Central memory CD4-positive, alpha-beta T cell (primary cell): Measurements from ENCODE around the gene OPALIN.

ENCODE experiments used
- DNase-seq: peaks from one replicate; pipeline ENCODE4 v3.0.0; 2022

OPALIN gene

GRCh38 chr10:96371356-96371755 lies 12.6 kb upstream of the OPALIN start:
- no peak for DNase-seq

- DNase-seq = peak; percentile 15
These were observed 11.9 kb upstream of the OPALIN start for GRCh38 chr10:96370584-96371157.

DNA sequence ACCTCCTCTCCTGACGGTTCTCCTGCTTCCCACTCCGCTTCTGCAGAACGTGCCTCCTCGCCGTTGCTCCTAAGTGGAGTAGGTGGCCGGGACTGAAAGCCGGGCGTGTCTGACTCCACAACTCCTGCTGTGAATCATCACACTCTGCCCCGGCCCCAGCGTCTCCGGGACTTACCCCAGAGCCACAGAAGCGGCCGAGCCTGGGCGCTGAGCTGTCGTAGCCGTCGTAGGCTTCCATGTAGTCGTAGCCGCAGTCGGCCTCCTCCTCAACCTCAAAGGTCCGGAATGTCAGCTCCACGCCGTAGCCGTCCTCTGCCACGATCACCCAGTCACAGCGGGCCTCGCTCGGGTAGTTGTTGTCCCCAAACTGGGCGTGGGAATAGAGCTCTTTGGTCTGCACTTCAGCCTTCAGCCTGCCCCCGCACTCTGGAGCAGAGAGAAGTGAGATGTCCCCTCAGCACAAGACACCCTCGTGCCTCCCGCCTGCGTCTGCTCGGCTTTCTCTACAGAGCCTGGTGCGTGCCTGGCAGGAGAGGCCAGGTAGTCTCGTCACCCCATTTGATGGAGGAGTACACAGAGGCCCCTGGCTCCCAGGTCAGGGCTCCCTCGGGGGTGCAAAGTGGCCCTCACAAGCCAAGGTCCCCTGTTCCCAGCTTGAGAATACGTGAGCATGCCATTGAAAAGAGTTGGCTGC lies 11.2 kb upstream of the OPALIN start:
- DNase-seq = no peak

- DNase-seq = no peak
These were observed 10.2 kb upstream of the OPALIN start for GRCh38 chr10:96368971-96369370.

DNA sequence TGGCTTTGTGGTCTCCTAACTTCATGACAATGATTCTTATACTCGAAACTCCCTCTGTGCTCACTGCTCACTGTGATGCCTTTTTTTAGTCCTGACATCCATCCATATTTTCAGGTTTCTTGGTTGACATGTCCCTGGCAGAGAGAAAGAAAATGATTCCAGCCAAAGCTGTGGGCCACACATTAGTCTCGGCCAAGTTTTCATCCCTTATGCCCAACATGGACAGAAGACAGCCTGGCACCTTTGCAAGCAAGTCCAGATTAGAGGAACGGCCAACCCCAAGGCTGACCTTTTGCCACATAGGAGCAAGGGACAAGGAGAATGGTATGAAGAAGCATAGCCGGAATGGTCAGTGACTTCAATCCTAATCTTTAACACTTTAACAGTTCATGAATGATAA lies 8.7 kb upstream of the OPALIN start:
- no peak for DNase-seq

GRCh38 chr10:96366508-96366907 lies 7.7 kb upstream of the OPALIN start:
- no peak for DNase-seq

GRCh38 chr10:96365571-96365970 lies 6.8 kb upstream of the OPALIN start:
- DNase-seq = no peak

DNA sequence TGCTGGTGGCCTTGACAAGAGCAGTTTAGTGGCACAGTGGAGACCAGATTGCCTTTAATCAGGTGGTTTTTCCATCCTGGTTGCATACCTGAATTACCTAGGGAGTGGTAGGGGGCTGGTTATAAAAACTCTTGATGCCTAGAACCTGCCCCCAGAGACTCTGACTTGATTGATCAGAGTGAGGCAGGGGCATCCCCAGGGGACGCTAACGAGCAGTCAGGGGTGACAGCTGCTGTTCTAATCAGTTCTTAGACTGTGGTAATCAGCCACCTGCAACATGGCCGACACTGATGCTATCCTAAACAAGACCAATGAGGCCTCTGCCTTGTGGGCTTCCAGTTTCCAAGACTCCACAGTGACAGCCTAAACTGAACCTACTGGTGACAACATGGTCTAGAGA lies 2.0 kb upstream of the OPALIN start:
- no peak for DNase-seq

DNA sequence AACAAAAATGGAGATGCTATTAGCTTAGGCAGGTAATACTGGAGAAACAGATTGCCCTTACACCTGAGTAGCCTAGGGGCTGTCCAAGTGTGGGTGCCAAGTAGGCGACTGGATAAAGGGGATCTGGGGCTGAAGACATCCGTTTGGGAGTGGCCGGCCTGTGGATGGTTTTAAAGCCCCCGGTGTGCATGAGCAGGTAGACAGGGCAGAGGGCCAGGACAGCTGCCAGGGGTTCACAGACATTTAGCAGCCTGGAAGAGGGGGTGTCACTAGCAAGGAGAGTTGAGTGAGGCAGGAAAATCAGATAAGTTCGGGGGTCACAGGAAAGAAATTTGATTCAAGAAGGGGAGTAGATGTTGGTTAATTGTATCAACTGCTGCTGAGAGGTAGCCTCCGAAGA lies 1.5 kb upstream of the OPALIN start:
- no peak for DNase-seq

DNA sequence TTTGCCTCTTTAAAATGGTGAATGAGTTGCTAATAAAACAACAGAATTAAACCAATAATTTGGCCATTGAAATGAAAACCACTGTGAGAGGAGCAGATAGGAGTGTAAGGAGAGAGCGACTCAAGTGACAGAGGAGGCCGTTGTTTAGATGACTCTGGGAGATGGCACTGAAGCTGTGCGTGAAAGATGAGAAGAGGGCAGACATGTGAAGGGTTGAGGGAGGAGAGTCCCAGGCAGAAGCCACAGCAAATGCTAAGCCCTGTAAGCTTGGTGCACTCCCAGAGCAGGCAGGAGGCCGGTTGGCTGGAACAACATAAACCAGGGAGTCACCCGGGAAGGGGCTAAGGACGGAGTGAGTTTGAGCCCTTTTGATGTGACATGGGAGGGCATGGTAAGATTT lies 814 bp upstream of the OPALIN start:
- no peak for DNase-seq

- DNase-seq = no peak
These were observed 1.7 kb downstream of the OPALIN start for GRCh38 chr10:96357038-96357620.

DNA sequence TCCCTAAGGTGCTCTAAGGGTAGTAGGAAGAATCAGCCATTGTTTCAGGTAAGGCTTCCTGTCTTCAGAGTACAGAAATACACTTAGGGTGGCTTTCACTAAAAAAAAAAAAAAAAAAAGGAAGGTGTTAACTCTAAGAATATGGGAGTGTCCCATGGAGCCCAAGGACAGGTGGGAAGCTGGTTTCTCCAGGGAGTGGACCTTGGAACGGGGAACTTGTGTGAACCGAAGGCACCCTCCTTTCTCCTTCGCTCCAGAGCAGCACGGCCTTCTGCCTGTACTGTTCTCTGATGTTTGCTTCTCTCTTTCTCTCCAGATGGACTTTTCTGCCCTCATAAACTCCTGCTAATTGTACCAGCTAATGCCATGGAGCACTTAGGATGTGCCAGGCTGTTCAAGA lies 6.2 kb downstream of the OPALIN start:
- no peak for DNase-seq

DNA sequence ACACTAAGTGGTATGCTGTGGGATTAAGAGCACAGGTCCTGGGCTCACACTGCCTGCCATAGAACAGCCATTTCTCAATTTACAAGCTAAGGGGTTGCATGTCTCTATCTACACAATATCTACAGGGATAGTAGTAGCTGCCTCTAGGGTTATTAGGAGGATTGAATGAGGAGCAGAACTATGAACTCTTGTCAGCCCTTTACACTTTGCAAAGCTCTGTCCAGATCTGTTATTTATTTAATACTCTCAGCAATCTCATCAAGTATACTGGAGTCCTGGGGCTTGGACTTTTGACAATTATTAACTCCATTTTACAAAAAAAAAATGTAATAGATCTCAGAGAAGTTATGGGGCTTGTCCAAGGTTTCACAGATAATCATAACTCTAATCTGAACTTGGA lies 6.8 kb downstream of the OPALIN start:
- DNase-seq = no peak

GRCh38 chr10:96346295-96346694 lies 12.5 kb downstream of the OPALIN start:
- DNase-seq = no peak

GRCh38 chr10:96345222-96345621 lies 13.6 kb downstream of the OPALIN start:
- DNase-seq = no peak

GRCh38 chr10:96344178-96344577 lies 14.6 kb downstream of the OPALIN start:
- DNase-seq = no peak

DNA sequence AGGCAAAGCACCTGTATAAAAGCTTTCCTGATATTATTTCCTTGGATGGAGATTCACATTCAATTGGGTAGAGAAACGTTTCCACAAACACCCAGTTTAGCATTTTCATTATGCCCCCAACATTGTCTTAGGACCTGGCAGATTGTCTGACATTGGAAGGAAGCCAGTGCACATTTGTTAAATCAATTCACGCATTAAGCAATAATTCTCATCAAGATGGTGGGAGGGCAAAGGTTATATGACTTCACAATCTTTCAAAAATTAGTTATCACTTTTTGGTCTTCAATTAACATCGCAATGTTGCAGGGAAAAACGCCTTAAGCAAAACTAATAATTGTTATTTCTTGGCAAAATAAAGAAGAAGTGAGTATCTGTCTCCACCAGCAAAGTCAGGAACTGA lies 16.4 kb downstream of the OPALIN start:
- DNase-seq = no peak

DNA sequence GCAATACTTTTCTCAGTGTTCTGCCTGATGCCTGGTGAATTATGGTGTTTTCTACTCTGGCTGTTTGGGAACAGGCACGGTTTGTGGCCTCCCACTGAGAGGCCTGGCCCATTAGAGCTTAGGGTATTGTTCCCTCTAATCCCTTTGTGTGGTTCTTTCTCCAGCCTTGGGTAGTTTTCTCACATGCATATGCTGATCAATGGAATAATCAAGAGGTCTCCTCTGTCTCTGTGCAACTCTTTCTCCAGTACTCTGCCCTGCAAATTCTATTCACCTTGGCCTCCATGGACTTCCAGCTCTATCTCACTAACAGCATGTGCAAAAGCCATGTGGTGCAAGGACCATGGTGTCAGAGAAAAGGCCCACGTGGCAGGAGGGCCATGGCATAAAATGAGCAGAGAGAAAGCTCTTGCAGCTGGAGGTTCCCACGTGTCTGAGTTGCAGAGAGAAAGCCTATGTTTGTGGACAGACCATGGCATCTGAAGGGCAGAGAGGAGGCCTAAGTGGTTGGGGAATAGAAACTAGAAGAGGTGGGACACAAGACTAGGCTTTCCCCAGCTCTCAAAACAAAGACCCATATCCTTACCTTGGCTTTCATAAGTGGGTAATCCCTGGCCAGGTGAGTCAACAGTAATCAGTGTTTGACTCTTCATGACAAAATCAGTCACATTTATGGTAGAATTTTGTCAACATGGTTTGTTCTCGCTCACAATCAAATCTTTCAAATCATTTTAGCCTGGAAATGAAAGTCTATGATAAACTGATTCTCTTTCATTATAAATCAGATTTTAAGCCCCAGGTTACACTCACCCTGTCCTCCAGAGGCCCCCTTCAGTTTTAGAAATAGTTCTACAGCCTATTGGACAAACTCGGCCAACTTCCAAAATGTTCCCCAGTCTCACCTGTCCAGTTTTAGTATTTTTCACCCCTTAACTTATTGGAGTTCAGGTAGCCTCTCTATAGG lies 17.3 kb downstream of the OPALIN start:
- DNase-seq = no peak

DNA sequence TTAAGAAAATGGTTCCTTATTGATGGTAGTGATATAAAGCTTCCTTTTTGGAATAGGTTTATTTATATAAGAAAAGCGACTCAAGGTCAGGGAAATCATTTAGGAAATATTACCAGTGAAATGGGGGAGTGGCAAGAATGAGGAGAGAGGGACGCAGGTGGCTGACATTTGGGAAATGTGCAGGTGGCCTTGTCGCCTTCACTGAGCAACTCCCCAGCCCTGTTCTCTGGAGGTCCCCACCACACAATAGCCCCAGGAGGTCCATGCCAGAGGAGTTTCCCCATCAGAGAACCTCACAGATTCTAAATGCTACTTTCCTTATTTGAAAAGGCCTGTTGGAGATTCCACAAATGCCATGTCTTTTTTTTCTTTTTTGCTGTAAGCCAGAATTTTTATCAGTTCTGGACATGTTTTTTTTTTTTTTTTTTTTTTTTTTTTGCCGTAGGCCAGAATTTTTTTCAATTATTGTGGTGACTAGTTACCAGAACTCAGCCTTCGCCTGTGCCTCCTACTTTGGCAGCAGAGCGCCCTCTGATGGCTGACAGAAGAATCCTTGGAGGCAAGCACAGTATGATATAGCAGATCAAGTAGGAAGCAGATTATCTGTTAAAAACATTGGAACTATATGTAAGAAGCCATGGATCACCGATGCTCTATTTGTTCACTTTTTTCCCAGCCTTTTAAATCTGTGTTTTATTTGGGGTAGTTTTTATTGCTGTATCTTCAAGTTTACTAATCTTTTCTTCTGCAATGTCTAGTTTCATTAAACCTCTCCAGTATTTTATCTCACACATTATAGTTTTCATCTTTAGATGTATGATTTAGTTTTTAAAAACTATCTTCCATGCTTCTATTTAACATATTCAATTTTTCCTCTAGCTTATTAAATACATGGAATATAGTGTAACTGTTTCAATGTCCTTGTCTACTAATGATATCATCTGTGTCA lies 18.6 kb downstream of the OPALIN start:
- peak; percentile 41 for DNase-seq

GRCh38 chr10:96339383-96339782 lies 19.4 kb downstream of the OPALIN start:
- DNase-seq = no peak

GRCh38 chr10:96338279-96338925 lies 20.4 kb downstream of the OPALIN start:
- DNase-seq = no peak

DNA sequence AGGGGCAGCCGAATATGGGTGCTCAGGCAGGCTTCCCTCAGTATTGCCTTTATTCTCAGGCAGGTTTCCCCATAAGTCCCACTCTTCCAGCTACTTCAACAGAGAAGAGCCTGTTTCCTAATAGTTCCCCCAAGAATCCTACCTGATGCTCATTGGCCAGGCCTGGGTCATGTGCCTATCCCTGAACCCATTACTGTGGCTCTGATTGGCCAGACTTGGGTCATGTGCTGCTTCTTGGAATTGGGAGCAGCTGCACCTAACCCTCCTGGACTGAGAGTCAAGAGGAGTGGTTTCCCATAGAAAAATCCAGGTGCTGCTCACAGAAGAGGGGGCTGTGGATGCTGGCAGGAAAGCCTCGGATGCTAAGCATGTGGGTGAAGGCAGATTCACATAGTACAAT lies 21.7 kb downstream of the OPALIN start:
- DNase-seq = no peak
